ENCODE results near the gene HSPA12B. TPM values are rescaled to one million over a fixed set of nuclear protein-coding genes. Genes with fewer than 3 reads are reported as not detected.

Gene HSPA12B
- total and polyA plus RNA-seq, 2 of the 13 experiments (the other 11 are each of a cell fraction or from before 2014, with no cell fraction given) = 0.01 TPM; not detected in 1

DNA sequence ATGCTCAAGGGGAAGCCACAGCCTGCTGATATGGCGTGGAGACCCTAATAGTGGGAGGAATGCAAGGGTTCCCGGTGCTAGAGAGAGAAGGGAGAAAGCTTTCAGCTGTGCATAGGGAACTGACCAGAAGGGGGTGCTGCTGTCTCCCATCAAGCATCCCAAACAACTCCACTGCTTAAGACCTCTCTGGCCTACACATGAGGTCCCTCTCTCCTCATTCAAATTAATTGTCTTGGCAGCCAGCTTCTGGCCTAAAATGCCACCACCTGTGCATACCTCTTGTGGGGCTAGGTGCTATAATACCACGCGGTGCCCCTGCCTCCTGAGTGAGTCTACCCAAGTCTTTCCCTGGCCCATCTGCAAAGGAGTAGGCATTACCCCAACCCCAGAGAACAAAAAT lies 20.6 kb downstream of the HSPA12B start (continued):
- TF ChIP-seq, protein P1, sequence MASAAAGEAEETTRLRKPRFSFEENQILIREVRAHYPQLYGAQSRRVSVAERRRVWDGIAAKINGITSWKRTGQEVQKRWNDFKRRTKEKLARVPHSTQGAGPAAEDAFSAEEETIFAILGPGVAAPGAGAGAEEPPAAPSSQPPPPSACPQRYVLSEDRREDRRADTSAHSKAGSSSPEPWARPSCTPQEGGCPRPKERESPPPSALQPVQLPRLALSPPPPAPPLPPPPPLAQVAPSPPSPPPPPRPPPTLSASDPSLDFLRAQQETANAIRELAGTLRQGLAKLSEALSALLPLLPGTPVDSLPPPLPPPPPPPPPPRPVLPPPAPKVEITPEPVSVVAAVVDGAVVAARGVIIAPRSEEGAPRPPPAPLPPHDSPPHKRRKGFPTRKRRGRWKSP (CRISPR knock-in tag; IDR thresholded peaks at IDR 0.05) = peak; percentile 23; the same call in 1 of the 2 replicates
- TF ChIP-seq PATZ1 (CRISPR knock-in tag; IDR thresholded peaks at IDR 0.05) = 0 out of 2 replicates have a peak, but pooled peaks have one; percentile 22
- peak; percentile 88 for TF ChIP-seq SMC3 (IDR thresholded peaks at IDR 0.05; ENCODE audit: low read length)
- peak; percentile 27; the same call in 1 of the 2 replicates for TF ChIP-seq IRF2 (CRISPR knock-in tag; IDR thresholded peaks at IDR 0.05)
- peak; percentile 34; the same call in 1 of the 2 replicates for TF ChIP-seq ZNF501 (CRISPR knock-in tag; IDR thresholded peaks at IDR 0.05)

DNA sequence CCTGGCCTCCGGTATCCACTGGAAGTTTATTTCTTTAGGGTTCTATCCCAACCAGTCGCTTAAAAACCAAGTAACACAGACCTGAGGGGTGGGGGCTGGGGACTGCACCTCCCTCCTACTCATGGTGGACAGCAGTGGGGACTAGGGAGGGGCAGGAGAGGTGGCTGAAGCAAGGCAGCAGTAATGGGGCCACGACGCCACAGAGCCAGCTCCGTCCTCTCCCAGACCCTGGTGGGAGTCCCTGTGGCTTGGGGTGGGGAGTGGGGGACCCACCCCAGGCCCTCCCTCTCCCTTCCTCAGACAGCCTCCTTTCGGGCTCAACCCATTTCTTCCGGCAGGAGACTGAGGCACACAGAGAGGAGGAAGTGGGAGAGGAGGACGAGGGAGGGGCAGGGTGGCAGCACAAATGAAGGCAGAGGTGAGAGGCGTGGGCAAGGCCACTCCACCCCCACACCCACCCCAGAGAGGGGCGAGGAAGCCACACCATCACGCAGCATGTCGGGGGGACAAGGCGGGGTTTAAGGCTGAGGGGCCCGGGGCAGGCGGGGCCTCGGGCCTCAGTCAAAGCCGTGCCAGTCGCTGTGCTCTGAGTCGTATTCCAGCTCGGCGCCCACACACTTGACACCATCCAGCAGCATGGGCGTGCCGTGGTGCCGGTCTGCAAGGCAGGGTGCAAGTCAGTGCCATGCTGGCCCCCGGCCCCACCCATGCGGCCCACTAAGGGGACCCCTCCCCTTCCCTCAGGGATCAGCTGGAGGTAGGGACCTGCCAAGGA lies 21.2 kb downstream of the HSPA12B start:
- ATAC-seq (no peak), FAIRE-seq (no peak), DNase-seq (ENCODE audit: low spot score) (no peak)
- Histone ChIP-seq H3K27me3 (ENCODE audit: control insufficient read depth in 1 of 2, insufficient read depth in 2 of 2, low read length in 2 of 2) (peaks cover under 1 to 6% of the 10 kb centered on the region in 2 experiments; a peak in 2 of 5 replicates), H3K27ac (ENCODE audit: extremely low read length, insufficient read depth, low read length) (no peak overlapping the region), H3K4me2 (ENCODE audit: low read depth, low read length) (no peak overlapping the region), H3K4me3 (replicated peaks in 1 of 3; ENCODE audit: insufficient read depth in 1 of 3, low read depth in 2 of 3, low read length in 3 of 3) (no peak overlapping the region), H3K36me3 (replicated peaks in 1 of 2; ENCODE audit: control insufficient read depth in 1 of 2, insufficient read depth in 2 of 2, low read length in 2 of 2) (peaks cover 26 to 27% of the 10 kb centered on the region in 2 experiments; a peak in 4 of 5 replicates), H3K79me2 (ENCODE audit: insufficient read depth, low read length) (no peaks in the 10 kb centered on the region), H3K9me3 (ENCODE audit: low read length) (no peaks in the 10 kb centered on the region), H4K20me1 (ENCODE audit: insufficient read depth, low read length) (no peaks in the 10 kb centered on the region), H3K9ac (ENCODE audit: insufficient read depth, low read depth, low read length) (no peak overlapping the region), H2AFZ (ENCODE audit: low read length) (no peak overlapping the region), H3K4me1 (ENCODE audit: insufficient read depth, low read length) (peaks cover 15% of the 10 kb centered on the region)
- ChIA-PET POLR2A (interaction anchor here (3.9 kb wide), 1 partner anchor 14 kb away, joined by 21 read pairs; the partner anchor contains the start of gene ADISSP), CTCF (ENCODE audit: low intra/inter-chr PET ratio, low total read pairs) (interaction anchor here (0.6 to 1.7 kb wide), 10 partner anchors 13 to 331 kb away, joined by 3 to 9 read pairs (median 6); partner anchors contain the start of genes AP5S1 and SPEF1)
- 95% methylated on average over 23 of the region's 26 CpGs for WGBS (ENCODE audit: low lambda C conversion rate)
- in situ Hi-C loops (cut with HindIII; ENCODE audit: extremely low pct_ligation_motif_present, low pct_unique_long_range_greater_than_20kb) (no loop called here), intact Hi-C loops (cut with micrococcal nuclease; ENCODE audit: unreplicated experiment) (loop anchor here (1.0 to 2.0 kb wide), 4 partner anchors 15 to 102 kb away; partner anchors contain the start of gene SPEF1)
- BruUV-seq (replicated peaks) = TSS peak; percentile 35
- TF ChIP-seq SPEN (CRISPR knock-in tag; IDR thresholded peaks at IDR 0.05; ENCODE audit: low read depth) = 0 out of 2 replicates have a peak, but pooled peaks have one; percentile 18
- no peak for TF ChIP-seq ZNF382 (CRISPR knock-in tag; IDR thresholded peaks at IDR 0.05; ENCODE audit: borderline replicate concordance)
- no peak for TF ChIP-seq HDAC6 (IDR thresholded peaks at IDR 0.05; ENCODE audit: low read depth, low read length)
- TF ChIP-seq PREB (CRISPR knock-in tag; IDR thresholded peaks at IDR 0.05) = no peak
- 0 out of 2 replicates have a peak, but pooled peaks have one; percentile 33 for TF ChIP-seq IRF9 (CRISPR knock-in tag; IDR thresholded peaks at IDR 0.05; ENCODE audit: borderline replicate concordance)
- TF ChIP-seq MAFK (conservative IDR thresholded peaks at IDR 0.05 in 1 of 2, IDR thresholded peaks at IDR 0.05 in 1 of 2; ENCODE audit: low read length in 2 of 2) = no peak
- no peak for TF ChIP-seq ETV6 (CRISPR knock-in tag; conservative IDR thresholded peaks at IDR 0.05)
- TF ChIP-seq BRD4 (CRISPR knock-in tag; IDR thresholded peaks at IDR 0.05) = 0 out of 2 replicates have a peak, but pooled peaks have one; percentile 13
- no peak for TF ChIP-seq ZFP41 (CRISPR knock-in tag; IDR thresholded peaks at IDR 0.05; ENCODE audit: borderline replicate concordance)
- peak; percentile 3; the same call in 1 of the 2 replicates for TF ChIP-seq KDM2A (CRISPR knock-in tag; IDR thresholded peaks at IDR 0.05; ENCODE audit: borderline replicate concordance, low read depth)
- TF ChIP-seq AKAP8 (CRISPR knock-in tag; IDR thresholded peaks at IDR 0.05) = 0 out of 2 replicates have a peak, but pooled peaks have one; percentile 21

All from HepG2 (cell line).